Liver (tissue), 3 donors: ENCODE results near the gene SOWAHA.

Experiments used
- EGR1 ChIP-seq, 2 donors: IDR thresholded peaks; 2 replicates each; pipeline ENCODE4 v1.6.1; 2016 to 2018; ENCODE audit warnings: antibody characterized with exemption in 2 of 2, low read depth in 2 of 2
- GABPA ChIP-seq, 2 donors: IDR thresholded peaks in 1 of 2; conservative IDR thresholded peaks in 1 of 2; 2 replicates each; pipeline ENCODE4 v1.6.1; 2016; ENCODE audit warnings: antibody characterized with exemption in 2 of 2, mild to moderate bottlenecking in 1 of 2, moderate library complexity in 1 of 2
- HNF4G ChIP-seq: IDR thresholded peaks from 2 replicates; pipeline ENCODE4 v1.6.1; 2016; ENCODE audit warnings: antibody characterized with exemption
- JUND ChIP-seq, 2 donors: IDR thresholded peaks; 2 replicates each; pipeline ENCODE4 v1.6.1; 2016; ENCODE audit warnings: antibody characterized with exemption in 2 of 2
- NR2F2 ChIP-seq: IDR thresholded peaks from 2 replicates; pipeline ENCODE4 v1.6.1; 2016; ENCODE audit warnings: antibody characterized with exemption
- RAD21 ChIP-seq, 2 donors: IDR thresholded peaks; 2 replicates each; pipeline ENCODE4 v1.6.1; 2016; ENCODE audit warnings: antibody characterized with exemption in 2 of 2, mild to moderate bottlenecking in 2 of 2
- SP1 ChIP-seq: IDR thresholded peaks from 2 replicates; pipeline ENCODE4 v1.6.1; 2018; ENCODE audit warnings: antibody characterized with exemption, mild to moderate bottlenecking
- TAF1 ChIP-seq: conservative IDR thresholded peaks from 2 replicates; pipeline ENCODE4 v1.6.1; 2016; ENCODE audit warnings: antibody characterized with exemption, mild to moderate bottlenecking
- YY1 ChIP-seq: IDR thresholded peaks from 2 replicates; pipeline ENCODE4 v1.6.1; 2016; ENCODE audit warnings: antibody characterized with exemption, mild to moderate bottlenecking
- TF ChIP-seq, protein P1 (sequence below): IDR thresholded peaks from 2 replicates; pipeline ENCODE4 v1.6.1; 2016; ENCODE audit warnings: antibody characterized with exemption, mild to moderate bottlenecking
- TF ChIP-seq, protein P2 (sequence below): fragments of 150-350 bp; IDR thresholded peaks from 2 replicates; pipeline ENCODE4 v1.5.1; 2017; ENCODE audit warnings: improper control_type of control experiment, low read depth, low read length; ENCODE audit not compliant: missing input control
- TF ChIP-seq, protein P3 (sequence below): IDR thresholded peaks from 2 replicates; pipeline ENCODE4 v1.6.1; 2016; ENCODE audit warnings: antibody characterized with exemption
- TF ChIP-seq, protein P4 (sequence below): IDR thresholded peaks from 2 replicates; pipeline ENCODE4 v1.6.1; 2016; ENCODE audit warnings: antibody characterized with exemption
- TF ChIP-seq, protein P5 (sequence below): IDR thresholded peaks from 2 replicates; pipeline ENCODE4 v1.6.1; 2016; ENCODE audit warnings: antibody characterized with exemption
- donor health status: healthy.
- donor health status: healthy.

DNA sequence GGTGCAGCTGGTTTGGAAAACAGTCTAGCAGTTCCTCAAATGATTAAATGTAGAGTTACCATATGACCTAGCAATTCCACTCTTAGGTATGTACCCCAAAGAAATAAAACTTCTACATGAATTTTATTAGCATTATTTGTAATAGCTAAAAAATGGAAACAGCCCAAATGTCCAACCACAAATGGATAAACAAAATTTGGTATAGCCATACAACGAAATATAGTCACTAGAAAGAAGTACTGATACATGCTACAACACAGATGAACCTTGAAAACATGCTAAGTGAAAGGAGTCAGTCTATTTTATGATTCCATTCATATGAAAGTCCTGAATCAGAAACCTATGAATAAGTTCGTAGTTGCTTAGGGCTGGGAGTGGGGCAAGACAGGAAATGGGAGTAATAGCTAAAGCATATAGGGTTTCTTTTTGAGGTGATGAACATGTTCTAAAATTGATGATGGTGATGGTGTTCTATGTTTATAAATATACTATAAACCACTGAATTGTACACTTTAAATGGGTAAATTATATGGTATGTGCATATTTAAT is 46.9 kb downstream of the SOWAHA start:
- TF ChIP-seq TAF1: no peak
- TF ChIP-seq, protein P1, sequence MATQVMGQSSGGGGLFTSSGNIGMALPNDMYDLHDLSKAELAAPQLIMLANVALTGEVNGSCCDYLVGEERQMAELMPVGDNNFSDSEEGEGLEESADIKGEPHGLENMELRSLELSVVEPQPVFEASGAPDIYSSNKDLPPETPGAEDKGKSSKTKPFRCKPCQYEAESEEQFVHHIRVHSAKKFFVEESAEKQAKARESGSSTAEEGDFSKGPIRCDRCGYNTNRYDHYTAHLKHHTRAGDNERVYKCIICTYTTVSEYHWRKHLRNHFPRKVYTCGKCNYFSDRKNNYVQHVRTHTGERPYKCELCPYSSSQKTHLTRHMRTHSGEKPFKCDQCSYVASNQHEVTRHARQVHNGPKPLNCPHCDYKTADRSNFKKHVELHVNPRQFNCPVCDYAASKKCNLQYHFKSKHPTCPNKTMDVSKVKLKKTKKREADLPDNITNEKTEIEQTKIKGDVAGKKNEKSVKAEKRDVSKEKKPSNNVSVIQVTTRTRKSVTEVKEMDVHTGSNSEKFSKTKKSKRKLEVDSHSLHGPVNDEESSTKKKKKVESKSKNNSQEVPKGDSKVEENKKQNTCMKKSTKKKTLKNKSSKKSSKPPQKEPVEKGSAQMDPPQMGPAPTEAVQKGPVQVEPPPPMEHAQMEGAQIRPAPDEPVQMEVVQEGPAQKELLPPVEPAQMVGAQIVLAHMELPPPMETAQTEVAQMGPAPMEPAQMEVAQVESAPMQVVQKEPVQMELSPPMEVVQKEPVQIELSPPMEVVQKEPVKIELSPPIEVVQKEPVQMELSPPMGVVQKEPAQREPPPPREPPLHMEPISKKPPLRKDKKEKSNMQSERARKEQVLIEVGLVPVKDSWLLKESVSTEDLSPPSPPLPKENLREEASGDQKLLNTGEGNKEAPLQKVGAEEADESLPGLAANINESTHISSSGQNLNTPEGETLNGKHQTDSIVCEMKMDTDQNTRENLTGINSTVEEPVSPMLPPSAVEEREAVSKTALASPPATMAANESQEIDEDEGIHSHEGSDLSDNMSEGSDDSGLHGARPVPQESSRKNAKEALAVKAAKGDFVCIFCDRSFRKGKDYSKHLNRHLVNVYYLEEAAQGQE: no peak
- TF ChIP-seq, protein P2, sequence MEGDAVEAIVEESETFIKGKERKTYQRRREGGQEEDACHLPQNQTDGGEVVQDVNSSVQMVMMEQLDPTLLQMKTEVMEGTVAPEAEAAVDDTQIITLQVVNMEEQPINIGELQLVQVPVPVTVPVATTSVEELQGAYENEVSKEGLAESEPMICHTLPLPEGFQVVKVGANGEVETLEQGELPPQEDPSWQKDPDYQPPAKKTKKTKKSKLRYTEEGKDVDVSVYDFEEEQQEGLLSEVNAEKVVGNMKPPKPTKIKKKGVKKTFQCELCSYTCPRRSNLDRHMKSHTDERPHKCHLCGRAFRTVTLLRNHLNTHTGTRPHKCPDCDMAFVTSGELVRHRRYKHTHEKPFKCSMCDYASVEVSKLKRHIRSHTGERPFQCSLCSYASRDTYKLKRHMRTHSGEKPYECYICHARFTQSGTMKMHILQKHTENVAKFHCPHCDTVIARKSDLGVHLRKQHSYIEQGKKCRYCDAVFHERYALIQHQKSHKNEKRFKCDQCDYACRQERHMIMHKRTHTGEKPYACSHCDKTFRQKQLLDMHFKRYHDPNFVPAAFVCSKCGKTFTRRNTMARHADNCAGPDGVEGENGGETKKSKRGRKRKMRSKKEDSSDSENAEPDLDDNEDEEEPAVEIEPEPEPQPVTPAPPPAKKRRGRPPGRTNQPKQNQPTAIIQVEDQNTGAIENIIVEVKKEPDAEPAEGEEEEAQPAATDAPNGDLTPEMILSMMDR: no peak
- TF ChIP-seq, protein P3, sequence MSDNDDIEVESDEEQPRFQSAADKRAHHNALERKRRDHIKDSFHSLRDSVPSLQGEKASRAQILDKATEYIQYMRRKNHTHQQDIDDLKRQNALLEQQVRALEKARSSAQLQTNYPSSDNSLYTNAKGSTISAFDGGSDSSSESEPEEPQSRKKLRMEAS: no peak
- TF ChIP-seq, protein P4, sequence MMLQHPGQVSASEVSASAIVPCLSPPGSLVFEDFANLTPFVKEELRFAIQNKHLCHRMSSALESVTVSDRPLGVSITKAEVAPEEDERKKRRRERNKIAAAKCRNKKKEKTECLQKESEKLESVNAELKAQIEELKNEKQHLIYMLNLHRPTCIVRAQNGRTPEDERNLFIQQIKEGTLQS: no peak
- TF ChIP-seq EGR1 (IDR thresholded peaks at IDR 0.05; ENCODE audit: low read depth in 2 of 2): no peak
- TF ChIP-seq GABPA (IDR thresholded peaks at IDR 0.05 in 1 of 2, conservative IDR thresholded peaks at IDR 0.05 in 1 of 2): no peak
- TF ChIP-seq, protein P5, sequence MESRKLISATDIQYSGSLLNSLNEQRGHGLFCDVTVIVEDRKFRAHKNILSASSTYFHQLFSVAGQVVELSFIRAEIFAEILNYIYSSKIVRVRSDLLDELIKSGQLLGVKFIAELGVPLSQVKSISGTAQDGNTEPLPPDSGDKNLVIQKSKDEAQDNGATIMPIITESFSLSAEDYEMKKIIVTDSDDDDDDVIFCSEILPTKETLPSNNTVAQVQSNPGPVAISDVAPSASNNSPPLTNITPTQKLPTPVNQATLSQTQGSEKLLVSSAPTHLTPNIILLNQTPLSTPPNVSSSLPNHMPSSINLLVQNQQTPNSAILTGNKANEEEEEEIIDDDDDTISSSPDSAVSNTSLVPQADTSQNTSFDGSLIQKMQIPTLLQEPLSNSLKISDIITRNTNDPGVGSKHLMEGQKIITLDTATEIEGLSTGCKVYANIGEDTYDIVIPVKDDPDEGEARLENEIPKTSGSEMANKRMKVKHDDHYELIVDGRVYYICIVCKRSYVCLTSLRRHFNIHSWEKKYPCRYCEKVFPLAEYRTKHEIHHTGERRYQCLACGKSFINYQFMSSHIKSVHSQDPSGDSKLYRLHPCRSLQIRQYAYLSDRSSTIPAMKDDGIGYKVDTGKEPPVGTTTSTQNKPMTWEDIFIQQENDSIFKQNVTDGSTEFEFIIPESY: no peak
- TF ChIP-seq SP1: no peak
- no peak for TF ChIP-seq YY1
- no peak for TF ChIP-seq JUND (IDR thresholded peaks at IDR 0.05)
- no peak for TF ChIP-seq NR2F2
- no peak for TF ChIP-seq RAD21 (IDR thresholded peaks at IDR 0.05)
- TF ChIP-seq HNF4G: no peak
